Fibroblast of skin of left biceps (primary cell): ENCODE measurements around the gene ING5.
A peak's percentile ranks its signal among the peaks of the same experiment; 100 is the strongest.
"Not testable (repeated sequence)": the region's sequence is repeated elsewhere in the genome, so short reads cannot be mapped to it uniquely, and the experiment has no call there.

Experiments
- DNase-seq, 2 experiments: peaks; one replicate each; pipeline ENCODE4 v3.0.0-alpha.2; 2013; ENCODE audit warnings: low read depth in 2 of 2

The ING5 gene

DNA sequence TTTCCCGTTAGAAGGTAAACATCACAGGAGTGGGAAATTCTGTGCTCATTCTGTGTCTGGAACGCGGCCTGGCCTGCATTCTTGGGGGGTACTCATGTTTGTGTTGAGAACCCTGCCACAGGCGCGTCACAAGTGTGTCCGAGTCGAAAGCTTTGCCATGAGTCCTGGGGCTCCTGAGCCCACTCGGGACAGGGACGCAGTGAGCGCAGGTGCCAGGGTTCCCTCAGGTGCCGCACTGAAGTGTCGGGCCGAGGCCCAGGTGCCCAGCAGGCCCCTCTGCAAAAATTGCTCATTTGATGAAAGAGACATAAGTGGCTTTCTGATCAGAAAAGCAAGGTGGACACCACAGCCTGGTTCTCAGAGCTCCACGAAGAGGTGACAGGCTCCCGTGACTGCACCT lies 37.3 kb downstream of the ING5 start:
- no peak for DNase-seq

DNA sequence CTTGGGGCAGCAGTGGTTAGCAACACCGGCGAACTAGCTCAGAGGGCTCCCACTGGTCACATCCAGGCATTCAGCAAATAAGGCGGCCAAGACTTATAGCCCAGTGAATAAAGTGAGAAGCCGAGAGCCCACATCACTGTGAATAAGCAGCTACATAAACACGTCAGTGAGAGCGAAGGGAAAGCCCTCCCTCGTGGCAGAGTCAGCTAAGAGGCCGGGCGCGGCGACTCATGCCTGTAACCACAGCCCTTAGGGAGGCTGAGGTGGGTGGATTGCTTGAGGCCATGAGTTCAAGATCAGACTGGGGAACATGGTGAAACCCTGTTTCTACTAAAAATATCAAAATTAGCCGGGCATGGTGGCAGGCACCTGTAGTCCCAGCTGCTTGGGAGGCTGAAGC lies 37.8 kb downstream of the ING5 start:
- DNase-seq: peak in 1 of 2 experiments; percentile 1

DNA sequence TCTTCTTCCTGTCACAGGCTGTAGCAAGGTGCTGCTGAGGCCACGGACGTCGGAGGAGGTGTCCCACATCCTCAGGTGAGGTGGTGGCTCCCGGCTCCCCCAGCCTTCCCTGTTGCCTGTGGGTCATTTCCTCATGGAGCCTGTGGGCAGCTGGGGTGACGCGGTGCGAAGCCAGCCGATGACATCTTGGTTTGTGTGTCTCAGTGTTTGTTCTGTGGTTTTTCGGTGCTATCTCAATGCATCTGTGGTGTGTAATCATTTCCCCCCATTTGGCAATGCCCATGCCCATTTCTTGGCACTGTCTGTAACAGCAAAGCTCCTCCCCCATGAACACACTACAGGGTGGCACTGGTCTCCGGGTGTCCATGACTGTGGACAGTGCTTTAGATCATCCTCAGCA lies 39.2 kb downstream of the ING5 start:
- DNase-seq: no peak

DNA sequence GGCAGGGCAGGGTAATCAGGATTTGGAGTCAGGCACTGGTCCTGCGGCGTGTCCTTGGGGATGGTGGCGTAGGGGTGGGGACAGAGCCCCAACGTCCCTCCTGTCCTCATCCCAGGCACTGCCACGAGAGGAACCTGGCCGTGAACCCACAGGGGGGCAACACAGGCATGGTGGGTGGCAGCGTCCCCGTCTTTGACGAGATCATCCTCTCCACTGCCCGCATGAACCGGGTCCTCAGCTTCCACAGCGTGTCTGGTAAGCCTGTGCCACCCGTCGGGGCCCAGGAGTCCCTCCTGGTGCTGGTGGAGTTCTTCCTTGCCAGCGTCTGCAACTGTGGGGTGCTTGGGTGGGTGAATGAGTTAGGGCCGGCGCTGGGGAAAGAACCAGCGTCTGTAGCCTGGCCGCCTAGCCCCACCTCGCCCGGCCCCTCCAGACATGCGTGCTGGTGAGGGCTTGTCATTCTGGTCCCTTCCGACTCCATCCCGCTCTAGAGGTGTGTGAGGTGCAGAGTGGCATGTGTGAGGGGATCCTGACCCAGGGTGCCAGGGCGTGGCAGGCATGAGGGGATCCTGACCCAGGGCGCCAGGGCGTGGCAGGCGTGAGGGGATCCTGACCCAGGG lies 40.6 kb downstream of the ING5 start:
- DNase-seq: no peak

DNA sequence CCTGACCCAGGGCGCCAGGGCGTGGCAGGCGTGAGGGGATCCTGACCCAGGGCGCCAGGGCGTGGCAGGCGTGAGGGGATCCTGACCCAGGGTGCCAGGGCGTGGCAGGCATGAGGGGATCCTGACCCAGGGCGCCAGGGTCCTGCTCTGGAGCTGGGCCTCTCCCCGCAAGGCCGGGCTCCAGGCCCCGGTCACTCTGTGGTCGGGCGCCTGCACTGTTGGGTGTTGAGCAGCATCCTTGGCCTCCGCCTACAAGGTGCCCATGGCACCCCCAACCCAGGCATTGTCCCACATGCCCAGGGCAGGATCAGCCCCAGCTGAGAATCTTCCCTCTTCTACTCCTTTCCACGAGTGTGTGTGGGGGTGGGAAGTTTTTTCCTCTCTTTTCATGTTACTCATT lies 41.2 kb downstream of the ING5 start:
- not testable (repeated sequence) for DNase-seq

DNA sequence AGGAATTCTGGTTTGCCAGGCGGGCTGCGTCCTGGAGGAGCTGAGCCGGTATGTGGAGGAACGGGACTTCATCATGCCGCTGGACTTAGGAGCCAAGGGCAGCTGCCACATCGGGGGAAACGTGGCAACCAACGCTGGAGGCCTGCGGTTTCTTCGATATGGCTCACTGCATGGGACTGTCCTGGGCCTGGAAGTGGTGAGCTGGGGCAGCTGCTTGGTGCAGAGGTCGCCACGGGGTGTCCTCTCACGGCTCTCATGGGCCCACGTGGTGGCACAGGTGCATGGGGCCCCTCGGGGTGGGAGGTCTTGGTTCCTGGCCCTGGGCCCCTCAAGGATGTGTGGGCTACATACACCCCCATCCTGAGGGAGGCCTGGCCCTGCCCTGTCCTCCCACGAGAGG lies 41.8 kb downstream of the ING5 start:
- no peak for DNase-seq

DNA sequence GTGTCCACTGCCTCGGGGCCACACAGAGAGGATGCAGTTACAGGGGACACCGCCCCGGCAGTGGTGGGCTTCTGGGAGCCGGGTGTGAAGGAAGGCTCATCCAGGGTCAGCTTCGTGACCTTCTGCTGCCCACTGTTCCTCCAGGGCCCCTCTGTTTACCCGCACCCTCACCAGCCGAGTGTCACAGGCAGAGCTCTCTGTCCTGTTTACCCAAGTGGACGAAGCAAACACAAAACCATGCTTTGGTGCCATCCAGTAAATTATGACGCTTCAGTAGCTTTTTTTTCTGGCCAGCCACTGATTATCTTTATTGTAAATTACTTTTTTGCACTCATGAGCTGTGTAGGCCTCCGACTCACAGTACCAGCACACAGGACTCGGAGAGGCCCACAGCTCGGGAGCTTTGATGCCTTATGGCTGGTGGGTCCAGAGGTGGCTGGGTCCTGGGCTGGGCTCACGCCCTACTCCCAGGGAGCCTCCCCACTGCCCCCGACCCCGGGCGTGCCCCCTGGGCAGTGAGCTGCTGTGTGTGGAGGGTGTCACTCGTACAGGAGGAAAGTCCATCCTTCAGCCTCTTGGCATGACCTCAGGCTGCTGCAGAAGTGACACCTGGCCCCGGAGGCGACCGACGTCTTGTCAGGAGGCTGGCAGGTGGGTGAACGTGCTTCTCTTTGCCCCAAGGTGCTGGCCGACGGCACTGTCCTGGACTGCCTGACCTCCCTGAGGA lies 42.4 kb downstream of the ING5 start:
- DNase-seq: no peak

DNA sequence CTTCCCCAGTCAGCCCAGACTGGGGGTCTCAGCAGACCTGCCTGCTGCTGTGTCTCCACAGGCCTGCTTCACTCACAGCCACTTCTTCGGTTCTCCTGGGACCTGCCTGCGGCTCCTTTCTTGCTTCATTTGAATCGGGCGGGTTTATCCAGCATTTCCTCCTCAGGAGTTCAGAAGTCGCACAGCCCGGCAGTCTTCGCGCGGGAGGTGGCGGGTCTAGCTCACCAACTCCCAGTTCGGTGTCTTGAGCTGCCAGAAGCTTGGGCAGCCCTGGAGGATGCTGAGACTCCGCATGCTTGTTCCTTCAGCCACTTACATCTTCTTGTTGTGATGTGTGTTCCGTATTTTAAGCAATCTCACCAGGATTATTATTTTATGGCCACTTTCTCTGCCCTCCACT lies 43.4 kb downstream of the ING5 start:
- no peak for DNase-seq

DNA sequence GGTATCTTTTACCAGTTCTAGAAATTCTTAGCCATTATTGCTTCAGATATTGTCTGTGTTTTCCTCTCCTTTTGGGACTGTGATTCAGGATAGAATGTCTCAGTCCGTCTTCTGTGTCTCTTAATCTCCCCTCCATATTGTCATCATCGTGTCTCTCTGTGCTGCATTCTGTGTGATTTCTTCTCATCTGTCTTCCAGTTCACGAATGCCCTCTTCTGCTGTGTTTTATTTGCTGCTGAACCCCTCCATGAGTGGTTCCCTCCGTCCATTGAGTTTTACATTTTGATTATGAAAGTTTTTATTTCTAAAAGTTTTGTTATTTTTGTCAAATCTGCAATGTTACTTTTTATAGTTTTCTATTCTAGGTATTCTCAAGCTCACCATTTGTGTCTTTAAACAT lies 44.2 kb downstream of the ING5 start:
- no peak for DNase-seq

DNA sequence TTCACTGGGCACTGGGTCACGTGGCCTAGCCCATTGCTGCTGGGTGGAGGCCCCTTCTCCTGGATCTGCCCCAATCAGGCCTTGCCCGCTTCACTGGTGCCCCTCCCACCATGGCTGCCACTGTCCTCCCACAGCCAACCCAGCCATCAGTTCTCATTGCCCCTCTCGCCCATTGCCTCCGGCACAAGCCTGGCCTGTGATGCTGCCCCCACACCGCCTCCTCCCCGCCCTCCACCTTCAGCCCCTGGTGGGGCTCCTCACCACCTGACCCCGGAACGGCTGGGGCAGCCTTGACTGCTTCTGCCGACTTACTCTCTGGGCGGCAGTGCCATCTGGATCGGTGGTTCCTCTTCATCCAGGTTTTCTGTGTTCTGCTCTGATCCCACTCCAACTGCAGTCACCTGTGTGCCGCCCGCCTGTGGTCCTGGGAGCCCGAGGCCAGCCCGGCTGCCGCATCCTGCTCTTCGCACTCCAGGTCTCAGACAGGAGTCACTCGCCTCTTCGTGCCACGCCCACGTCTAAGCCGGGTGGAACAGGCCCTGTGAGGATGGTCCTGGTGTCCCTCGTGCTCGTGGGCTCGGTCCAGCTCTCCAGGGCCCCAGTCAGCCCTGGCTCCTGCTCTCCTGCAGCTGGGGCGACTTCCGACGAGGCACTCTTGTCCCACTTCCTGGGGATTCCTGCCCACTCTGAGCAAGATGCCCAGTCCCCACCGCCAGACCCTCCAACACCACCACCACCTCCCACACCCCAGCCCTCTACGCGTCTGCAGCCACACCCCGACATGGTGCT lies 46.8 kb downstream of the ING5 start:
- no peak for DNase-seq

DNA sequence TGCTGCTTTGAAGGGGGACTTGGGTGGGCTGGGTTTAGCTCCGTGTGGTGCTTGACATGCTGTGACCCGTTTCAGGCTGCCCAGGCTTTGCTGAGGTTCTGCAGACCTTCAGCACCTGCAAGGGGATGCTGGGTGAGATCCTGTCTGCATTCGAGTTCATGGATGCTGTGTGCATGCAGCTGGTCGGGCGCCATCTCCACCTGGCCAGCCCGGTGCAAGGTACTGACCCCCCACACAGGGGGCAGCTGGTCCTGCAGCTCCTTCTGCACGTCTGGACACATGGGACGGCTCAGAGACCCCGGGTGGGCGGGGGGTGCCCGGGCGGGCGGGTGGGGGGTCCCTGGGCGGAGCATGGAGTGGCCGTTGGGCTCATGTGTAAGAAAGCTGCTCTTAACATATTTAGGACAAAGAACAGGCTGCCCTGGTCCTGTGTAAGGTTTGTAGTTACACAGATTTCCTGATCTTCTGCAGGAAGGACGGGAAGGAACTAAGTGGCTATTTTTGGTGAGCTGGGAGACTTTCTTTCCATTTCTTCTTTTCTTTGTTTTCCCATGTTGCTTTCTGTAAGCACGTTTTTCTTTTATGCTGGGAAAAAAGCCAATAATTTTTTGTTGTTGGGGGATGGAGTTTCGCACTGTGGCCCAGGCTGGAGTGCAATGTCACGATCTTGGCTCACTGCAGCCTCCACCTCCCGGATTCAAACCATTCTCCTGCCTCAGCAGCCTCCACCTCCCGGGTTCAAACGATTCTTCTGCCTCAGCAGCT lies 48.4 kb downstream of the ING5 start:
- no peak for DNase-seq

DNA sequence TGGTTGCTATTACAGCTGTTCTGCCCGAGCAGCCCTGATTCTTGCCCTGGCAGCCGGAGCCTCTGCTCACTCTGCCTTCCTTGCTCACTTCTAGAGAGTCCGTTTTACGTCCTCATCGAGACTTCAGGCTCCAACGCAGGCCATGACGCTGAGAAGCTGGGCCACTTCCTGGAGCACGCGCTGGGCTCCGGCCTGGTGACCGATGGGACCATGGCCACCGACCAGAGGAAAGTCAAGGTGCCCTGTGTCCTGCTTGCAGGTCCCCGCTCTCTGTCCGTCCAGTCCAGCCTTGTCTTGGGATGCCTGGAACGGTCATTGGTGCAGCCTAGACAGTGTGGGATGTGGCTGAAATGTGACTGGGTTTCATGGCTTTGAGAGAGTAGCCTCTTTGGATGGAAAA lies 49.3 kb downstream of the ING5 start:
- no peak for DNase-seq

DNA sequence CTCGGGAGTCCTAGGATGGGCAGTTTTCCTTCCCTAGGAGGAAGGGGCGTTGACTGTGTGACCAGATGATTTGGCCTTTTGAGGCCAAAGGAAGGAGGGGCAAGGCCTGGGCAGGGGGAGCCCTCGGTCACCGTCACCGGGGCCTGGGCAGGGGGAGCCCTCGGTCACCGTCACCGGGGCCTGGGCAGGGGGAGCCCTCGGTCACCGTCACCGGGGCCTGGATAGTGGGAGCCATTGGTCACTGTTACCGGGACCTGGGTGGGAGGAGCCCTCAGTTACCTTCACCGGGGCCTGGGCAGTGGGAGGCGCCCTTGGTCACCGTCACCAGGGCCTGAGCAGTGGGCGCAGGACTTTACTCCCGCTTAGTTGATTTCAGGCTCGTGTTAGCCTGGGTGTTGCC lies 49.9 kb downstream of the ING5 start:
- DNase-seq: no peak

DNA sequence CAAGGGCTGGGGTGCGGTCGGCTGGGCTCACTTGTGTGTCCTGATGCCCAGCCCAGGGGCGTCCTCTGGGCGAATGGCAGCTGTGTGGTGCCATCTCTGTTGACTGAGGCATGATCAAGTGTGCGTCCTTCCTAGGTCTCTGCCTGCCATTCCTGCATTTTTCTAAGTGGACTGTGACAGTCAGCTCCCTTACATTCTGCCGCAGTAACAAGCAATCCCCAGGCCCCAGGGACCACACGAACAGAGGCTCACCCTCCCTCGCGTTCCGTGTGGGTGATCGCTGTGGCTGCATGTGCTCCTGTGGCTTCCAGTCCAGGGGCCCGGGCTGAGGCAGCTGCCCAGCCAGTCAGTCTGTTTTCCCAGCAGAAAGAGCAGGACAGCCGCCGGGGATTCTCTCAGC lies 50.4 kb downstream of the ING5 start:
- no peak for DNase-seq

DNA sequence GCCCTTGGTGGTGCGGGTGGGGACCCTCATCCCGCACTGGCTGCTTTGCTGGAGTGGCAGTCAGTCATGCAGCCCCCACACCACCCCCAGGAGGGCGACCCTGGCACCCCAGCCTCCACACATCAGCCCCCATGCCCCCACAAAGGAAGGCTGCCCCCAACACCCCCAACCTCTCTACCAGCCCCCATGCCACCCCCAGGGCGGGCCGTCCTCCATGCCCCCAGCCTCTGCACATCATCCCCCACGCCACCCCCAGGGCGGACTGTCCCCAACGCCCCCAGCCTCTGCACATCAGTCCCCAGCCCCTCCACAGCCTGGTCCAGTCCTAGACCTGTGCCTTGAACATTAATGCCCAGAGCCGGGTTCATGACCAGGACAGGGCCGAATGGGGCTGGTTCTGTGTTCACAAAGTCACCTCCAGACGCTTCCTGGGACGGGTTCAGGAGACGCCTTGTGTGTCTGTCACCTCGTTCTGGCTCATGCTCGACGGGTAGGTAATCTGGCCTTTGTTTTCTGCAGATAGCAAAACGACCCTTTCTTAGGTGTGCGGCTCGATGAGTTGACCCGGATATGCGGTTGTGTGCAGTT lies 50.9 kb downstream of the ING5 start:
- no peak for DNase-seq

DNA sequence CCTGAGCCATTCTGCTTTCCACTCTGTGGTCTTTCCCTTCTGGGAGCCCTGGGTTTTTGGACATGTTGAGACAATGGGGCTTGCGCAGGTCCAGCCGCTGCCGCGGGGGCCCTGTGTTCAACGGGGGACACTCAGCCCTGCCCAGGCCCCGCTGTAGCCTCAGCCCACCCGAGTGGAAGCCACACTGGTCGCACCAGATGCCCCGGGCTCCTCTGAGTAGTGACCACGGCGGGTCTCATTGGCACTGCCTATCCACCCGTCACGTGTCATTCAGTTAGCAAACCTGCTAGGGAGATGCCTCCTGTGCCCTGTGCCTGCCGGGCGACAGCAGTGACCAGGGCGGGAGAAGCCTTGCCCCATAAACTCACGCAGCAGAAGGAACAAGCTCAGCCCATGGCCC lies 51.7 kb downstream of the ING5 start:
- no peak for DNase-seq

DNA sequence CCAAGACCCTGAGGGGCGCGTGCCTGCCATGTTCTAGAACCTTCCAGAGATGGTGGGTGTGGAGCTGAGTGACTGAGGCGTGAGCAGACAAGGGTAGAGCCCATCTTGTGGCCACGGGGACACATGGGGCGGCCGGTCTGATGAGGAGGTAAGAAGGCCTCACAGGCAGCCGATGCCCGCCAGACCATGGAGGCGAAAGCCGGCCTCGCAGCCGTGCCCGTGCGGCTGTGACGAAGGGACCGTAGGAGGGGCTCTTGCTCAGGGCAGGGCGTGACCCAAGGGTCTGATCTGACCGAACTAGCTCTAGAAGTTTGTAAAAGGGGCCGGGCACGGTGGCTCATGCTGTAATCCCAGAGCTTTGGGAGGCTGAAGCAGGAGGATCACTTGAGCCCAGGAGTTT lies 52.2 kb downstream of the ING5 start:
- no peak for DNase-seq

DNA sequence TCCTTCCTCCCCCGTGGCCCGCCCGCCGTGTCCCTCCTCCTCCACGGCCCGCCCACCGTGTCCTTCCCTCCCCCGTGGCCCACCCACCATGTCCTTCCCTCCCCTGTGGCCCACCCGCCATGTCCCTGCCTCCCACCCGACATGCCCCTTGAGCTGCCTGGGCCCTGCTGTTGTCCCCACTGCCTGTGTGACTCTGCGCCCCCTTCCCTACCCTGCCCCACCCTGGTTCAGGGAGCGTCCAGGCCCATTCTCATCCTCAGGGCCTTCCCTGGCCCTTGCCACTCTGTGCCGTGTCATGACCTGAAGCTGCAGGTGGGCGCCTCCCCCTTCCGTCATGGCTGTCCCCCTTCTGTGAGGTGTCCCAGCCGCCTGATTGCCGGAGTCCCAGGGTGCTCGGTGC lies 53.3 kb downstream of the ING5 start:
- no peak for DNase-seq

DNA sequence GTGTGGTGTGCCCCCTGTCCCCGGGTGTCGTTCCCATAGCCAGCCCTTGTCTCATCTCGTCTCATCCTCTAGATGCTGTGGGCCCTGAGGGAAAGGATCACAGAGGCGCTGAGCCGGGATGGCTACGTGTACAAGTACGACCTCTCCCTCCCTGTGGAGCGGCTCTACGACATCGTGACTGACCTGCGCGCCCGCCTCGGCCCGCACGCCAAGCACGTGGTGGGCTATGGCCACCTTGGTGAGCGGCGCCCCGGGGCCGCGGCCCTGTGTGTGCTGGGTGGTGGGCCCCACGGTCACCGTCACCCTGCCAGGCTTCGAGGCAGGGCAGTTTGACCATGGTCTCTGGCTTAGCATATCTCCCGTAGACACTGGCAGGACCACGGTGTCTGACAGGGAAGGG lies 53.9 kb downstream of the ING5 start:
- no peak for DNase-seq

DNA sequence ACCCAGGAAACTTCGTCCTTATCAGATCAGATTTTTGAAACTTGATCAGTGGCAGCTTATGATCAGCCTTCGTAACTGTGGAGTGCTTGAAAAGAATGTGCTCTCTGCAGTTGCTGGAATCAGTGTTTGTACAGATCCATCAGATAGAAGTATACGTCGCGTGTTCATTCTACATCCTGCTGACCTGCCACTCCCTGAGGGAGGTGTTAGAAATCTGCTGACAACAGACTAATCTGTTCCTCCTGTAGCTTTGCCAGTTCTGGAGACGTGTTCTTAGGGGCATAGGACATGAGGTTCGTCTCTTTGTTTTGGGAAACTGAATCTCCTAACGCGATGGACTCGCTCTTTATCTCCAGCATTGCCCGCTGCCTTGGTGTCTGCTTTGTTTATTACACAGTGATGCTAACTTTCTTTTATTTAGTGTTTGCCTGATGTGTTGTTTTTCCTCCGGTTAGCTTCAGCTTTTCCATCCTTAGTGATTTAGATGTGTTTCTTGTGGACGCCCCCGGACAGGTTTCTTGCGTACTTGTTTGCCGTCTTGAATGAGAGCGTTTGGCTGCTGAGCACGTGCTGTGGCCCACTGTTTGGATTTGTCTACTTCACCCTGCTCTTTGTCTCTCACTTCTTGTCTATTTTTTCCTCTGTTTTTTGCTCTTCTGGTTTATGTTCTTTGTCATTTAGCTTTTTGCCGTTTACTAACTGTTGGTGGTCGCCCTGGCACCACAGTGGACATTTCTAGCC lies 57.4 kb downstream of the ING5 start:
- DNase-seq: no peak

DNA sequence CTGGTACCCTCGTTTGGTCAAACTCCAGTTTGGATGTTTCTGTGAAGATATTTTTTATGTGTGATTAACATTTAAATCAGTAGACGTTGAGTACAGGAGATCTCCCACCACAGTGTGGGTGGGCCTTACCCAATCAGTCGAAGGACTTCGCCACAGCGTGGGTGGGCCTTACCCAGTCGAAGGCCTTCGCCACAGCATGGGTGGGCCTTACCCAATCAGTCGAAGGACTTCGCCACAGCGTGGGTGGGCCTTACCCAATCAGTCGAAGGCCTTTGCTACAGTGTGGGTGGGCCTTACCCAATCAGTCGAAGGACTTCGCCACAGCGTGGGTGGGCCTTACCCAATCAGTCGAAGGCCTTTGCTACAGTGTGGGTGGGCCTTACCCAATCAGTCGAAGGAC lies 58.1 kb downstream of the ING5 start:
- not testable (repeated sequence) for DNase-seq
